DND-41 (cell line): ENCODE data around the gene CCL27.

Experiments
- CTCF ChIP-seq: IDR thresholded peaks from 2 replicates; pipeline ENCODE4 v1.5.1; 2012; ENCODE audit warnings: borderline replicate concordance, low read length, moderate library complexity, mild to moderate bottlenecking; ENCODE audit not compliant: poor library complexity, severe bottlenecking; ENCODE audit errors: extremely low read depth
- EZH2 ChIP-seq: IDR thresholded peaks from 3 replicates; pipeline ENCODE4 v1.6.1; 2012; ENCODE audit warnings: borderline replicate concordance, low read depth, mild to moderate bottlenecking, moderate library complexity, low read length, inconsistent platforms; ENCODE audit not compliant: severe bottlenecking

GRCh38 chr9:34686732-34687131, 24.3 kb upstream of the CCL27 start:
- TF ChIP-seq CTCF = no peak
- TF ChIP-seq EZH2 = no peak
